NOMO-1 (cell line): ENCODE measurements around the gene IGFBP5.

Source experiments
- DNase-seq, 2 experiments: peaks; one replicate each; lab custom pipeline; 2025; ENCODE audit not compliant: unreplicated experiment in 2 of 2; lab: John Stamatoyannopoulos, UW

IGFBP5 gene

DNA sequence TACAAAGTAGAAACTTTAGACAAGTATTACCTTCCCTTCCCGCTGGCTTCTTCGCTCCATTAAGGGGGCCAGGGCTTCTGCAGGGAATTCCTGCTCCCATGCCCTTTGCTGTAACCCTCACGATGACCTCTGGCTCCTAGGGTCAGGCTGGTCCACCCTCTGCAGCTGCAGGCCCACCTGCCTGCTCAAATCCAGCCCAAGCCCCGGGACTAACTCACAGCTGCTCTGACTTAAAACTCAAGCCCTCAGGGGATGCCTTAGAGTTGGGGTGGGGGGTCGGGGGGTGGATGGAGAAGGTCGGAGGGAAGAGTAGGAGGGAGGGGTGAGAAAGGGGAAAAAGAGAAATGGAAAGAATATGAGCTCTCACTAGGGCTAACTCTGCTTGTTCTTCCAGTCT, 4.9 kb downstream of the IGFBP5 start:
- no peak for DNase-seq

DNA sequence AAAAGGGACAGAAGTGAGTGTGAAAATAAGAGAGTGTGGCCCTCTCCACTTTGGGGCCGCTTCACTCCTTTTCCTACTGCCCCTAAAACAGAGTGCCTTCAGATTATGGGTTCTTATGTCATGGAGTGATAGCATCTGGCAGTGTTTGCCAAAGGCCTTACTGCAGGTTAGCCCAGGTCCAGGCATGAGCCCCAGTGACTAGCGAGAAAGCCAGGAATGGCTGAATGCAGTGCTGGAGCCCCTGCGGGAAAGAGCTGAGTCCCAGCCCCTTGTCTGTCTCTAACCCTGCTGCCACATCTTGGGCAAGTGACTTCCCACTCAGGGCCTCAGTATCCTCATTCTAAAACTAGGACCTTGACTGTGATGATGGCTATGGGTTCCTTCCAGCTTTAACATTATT, 6.0 kb downstream of the IGFBP5 start:
- DNase-seq: no peak

DNA sequence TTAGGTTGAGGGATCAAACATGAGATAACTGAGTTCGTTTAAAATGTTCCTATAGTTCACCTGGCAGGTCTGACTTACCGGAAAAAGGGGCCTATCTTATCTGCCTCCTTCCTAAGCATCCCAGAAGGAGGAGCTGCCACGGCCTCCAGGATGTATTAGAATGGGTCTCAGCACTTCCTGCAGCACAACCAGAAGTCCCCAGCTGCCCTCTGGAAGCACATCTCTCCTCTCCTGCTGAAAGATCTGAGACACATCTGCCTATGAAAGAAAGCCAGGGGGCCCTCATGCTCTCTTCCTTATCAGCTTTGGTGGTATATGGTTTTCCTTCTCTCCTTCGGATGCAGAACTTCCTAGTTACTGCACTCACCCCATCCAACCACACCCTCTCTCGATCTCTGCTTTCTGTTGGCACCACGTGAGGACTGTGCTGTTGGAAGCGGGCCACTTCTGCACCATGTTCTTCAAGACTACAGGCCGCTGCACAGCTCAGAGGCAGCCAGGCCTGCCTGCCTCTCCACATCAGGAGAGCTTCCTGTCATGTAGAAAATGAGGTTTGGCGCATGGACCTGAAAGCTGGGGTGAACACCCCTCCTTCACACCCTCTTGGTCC, 6.5 kb downstream of the IGFBP5 start:
- DNase-seq: no peak

DNA sequence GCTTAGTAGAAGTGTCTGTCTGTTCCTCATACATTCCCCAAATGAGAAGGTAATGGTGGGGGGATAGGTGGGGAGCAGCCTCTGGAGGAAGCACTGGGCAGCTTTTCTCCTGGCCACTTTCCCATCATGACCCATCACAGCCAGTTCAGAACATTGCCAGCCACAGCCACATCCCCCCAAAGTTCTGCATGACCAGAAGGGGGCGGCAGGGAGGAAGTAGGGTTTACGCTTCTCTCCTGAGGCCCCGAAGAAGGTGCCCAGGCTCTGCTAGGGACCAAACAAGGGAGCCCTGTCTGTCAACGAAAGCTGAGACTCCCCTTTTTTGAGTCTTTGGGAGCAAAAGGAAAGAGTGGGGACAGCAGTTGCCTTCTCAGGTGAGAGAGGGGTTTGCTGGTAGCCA, 7.7 kb downstream of the IGFBP5 start:
- peak in 1 of 2 experiments; percentile 10 for DNase-seq

DNA sequence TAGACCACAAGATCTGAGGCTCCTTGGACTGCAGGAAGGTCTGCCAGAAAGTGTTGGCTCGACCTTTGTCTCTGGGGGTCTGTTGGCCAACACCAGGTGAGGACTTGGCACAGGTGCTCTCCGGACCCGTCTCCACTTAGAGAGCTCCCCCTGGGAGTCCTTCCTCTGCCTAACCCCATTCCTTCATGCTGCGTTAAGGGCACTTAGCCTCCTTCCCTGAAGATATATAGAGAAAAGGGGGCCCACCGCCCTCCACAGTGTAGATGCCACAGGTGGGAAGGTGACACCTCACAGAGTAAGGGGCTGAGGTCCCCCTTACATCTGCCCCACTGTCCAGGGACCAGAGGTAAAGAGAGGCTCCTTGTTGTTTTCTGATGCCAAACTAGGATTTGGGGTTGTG, 8.2 kb downstream of the IGFBP5 start:
- DNase-seq: no peak

DNA sequence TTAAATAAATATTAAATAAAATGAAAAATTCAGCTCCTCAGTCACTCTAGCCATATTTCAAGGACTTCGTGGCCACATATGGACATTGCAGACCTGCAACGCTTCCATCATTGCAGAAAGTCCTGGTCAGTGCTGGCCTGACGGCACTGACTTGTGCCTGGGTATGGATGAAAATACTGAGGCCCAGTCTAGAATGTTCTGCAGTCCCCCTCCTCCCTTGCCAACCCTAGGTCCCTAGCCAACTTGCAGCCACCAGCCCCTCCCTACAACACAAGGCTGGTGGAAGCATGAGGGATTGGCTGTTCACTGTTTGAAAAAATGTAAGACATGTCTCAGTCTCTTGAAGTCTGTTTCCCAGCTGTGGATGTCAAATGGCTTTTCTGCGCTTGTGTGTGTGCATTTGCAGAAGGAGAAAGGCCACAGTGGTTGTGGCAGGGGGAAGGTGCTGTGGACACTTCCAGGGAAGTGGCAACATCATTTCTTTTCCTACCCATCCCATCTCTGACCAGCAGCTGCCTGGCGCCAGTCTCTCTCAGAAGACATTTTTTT, 9.9 kb downstream of the IGFBP5 start:
- no peak for DNase-seq

DNA sequence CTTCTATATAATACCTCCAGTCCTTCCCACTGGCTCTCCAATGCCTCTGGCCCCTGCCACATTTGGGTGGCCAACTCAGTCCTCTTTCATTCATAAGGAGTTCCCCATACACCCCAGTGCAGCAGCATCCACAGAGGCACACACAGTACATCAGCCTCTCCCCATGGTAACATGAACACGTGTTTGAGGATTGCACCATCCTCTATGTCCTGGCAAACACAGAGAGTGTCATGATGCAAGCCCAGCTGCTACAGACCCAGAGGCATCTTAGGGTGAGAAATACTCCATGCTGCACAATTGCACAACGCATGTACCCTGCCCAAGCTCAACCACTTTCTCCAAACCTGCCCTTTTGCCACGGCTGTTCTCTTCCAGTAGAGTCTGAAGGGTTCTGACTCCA, 11.5 kb downstream of the IGFBP5 start:
- DNase-seq: peak; percentile 76 to 91

DNA sequence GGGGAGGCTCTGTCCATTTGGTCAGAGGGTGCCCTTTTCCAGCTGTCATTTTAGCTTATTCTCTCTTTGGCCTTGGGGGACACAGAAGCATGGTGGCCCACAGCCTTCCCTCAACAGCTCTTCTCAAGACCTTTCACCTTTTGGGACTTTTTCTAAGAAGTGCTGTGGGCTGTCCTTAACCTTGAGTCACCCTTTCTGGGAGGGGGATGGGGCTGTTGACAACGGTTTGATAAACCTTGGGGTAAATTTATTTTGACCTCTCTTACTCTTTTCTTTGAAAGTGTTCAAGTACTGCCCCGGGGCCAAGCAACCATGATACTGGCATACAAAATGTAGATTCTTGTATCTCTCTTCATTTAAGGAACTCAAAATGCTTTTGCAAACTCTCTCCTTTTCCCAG, 13.7 kb downstream of the IGFBP5 start:
- DNase-seq: no peak

DNA sequence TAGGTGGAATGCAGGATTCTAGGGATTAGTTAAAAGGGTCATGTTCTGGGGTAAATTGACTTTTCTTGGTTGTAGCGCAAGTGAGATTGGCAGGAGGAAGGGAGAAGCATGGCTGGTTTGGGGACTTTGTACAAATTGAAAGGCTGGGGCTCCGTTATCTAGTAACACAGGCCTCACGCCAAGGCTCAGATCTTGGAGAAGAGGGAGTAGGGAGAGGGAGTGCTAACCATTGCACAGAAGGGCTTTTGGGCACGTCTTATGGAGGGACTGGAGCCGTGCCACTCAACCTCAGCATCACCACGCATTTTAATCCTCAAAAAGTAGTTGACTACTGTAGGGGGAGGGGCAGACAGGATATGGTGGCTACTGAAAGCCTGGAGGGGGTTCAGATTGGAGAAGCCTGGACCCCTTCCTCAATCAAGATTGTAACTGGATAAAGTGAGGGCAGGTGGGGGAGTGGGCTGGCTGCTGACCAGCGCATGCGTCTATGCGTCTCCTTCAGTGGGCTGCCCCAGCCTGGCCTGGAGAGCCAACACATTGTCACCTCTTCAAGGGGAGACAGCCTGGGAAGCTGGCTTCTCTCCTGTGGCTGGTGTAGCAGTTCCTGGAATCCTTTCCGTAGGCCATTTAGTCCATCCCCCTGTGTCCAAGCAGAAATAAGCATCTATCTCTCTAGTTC, 14.3 kb downstream of the IGFBP5 start:
- DNase-seq: no peak

DNA sequence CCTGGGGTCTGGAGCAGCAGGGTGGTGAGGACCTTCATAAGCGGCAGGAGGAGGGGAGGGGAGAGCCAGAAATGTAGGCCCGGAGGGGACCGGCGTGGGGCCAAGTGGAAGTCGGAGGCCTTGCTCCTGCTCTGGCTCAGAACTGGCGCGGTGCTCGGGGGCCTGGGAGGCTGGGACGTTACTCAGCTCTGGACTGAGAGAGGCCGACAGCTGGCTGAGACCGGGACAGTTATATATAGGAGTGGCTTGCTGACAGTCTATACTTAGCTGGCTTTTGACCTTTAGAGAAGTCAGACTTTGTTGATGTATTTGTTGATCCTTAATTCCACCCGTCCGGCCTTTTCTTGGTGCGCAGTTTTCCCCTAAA, 15.7 kb downstream of the IGFBP5 start:
- DNase-seq: no peak

DNA sequence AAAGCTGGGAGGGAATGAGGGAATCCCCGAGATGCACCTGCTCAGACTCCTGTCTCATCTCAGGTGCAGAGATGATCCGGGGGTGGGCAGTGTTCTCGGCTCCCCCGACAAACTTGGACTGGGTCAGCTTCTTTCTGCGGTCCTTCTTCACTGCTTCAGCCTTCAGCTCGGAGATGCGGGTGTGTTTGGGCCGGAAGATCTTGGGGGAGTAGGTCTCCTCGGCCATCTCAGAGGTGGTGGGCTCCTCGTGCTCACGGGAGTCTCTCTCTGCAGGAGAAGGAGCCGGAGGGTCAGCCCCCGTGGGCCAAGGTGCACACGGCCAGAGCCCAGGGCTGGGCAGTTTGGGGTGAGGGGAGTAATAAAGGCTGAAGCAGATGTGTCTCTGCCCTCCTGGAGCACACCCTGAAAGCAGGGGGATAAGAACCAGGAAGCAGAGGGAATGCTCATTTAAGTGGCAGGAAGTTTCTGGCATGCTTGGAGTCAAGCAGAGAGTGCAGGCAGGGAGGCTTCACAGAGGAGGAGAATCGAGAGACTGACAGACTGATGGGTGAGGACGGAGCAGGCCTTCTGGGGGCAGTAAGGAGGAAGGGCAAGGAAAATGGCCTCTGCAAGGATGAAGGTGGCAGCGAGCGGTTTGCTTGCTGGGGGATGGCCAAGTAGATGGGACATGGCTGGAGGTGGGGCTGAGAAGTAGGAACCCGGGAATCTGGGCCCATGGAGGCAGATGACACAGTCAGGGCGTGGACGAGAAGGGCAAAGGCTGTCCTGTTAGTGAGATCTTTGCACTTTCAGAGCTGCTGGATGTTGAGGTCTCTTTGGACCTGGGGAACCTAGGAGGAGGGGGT, 16.3 kb downstream of the IGFBP5 start:
- no peak for DNase-seq

DNA sequence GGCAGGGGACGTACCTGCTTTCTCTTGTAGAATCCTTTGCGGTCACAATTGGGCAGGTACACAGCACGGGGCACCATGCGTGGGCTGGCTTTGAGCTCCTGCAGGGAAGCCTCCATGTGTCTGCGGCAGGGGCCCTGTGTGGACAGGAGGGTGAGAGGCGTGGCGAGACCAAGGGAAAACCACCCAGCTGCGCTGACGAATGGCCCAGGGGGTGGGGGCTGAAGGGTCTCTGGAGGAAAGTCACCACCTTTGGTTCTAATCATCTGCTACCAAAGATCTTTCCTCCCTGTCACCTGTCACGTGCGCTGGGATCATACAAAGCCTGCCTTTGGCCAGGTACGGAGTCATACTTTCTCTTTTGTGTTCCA, 17.3 kb downstream of the IGFBP5 start:
- no peak for DNase-seq

DNA sequence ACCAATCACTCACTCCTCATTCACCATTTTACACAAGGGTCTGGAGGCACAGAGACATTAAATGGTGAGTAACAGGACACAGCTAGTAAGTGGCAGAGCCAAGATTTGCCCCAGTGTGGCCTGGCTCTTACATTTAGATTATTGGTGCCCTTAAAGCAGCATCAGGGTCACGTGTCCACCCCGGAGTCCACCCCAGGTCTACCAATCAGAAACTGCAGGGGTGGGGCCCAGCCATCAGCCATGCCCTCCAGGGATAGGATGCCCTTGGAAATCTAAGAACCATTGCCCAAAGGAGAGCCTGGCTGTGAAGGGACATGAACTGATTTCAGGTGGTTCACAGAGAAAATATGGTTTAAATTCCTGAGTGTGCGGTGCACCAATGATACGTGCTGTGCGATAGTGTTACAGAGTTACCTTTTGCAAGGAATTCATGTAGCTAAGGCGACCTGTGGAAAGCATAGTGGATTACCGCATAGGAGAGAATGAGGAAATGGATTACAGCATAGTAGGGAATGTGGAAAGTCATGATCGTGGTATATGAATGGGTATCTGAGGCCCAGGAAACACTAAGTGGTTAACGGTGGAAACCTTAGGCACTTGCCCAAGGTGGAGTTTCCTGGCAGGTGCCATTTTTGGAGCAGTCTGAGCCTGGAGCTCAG, 17.8 kb downstream of the IGFBP5 start:
- no peak for DNase-seq

DNA sequence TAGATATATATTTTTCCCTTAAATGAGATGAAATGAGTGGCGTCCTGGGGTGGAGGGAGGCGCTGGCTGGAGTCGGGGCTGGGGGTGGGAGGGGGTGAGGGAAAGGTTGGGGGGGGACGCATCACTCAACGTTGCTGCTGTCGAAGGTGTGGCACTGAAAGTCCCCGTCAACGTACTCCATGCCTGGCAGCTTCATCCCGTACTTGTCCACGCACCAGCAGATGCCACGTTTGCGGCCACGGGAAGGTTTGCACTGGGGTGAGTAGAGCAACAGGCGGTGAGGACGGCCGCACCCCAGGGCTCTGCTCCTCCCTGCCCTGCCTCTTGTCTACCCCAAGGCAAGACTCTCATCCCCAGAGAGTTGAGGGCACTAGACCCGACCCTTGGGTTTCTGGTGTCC, 18.7 kb downstream of the IGFBP5 start:
- DNase-seq: no peak

DNA sequence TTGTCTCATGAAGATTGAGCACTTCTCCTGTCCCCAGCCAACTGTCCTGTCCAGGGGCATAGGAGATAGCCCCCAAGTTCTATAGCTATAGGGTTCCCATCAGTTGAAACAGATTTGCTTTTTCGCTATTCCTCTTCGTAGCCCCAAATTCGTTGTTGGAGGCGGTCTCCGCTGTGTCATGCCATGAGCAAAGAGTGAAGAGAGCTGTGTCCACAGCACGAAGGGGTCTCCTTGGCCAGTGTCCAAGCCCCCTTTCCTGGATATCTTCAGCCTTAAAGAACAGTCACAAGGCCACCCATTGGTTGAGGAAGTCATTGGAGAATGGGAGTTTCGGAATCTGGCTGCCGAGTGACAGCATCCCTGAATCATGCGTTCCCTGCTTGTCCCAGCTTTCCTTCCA, 21.0 kb downstream of the IGFBP5 start:
- DNase-seq: no peak

DNA sequence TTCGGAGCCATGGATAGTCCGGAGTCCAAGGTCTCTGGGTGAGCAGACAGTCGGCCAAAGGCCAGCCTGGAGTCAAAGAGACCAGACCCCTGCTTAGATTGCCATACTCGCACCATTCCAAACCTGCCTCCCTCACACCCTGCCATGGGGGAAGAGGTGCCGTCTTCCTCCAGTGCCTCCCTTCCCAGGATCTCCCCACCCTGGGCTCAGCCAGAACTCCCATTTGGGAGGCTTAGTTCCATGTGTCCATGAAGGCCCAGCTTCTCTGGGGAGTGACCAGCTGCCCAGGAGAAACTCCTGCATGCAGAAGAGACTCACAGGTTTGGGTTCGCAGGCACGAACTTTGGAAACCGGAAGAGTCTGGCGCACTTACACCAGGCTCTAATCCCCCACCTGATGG, 21.7 kb downstream of the IGFBP5 start:
- DNase-seq: no peak

DNA sequence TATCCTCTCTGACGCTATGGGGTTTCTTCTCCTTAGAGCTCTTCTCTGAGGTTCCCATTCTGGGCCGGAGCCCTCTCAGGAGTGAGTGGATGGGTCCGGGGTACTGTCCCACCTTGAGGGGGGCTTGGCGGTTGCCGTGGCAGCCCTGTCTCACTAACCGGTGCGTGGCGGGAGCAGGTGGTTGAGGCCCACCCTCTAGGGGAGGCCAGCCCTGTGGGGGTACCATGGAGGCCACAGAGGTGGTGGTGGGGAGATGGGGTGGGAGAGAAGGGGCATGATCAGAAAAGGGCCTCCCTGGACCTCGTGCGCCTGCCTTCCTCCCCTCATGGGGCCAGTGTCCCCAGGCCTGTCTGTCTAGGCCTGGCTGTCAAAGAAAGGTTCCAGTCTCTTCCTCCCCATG, 22.3 kb downstream of the IGFBP5 start:
- no peak for DNase-seq

DNA sequence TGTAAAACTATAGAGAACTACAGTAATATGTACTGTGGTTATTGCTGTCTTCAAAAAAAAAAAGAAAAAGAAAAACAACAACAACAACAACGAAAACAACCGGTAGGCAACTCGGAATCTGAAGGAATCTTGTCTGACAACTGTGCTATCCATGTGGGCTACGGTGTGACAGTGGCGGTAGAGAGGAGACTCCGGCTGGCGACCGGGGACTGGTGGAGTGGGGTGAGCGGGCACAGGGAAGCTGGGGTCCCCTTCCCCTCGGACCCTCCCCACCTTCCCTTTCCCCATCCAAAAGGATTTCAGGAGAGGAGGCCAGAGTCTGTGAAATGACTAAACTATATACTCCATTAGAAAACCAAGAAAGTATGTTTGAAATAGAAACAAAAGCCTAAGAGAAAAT, 22.9 kb downstream of the IGFBP5 start:
- no peak for DNase-seq

DNA sequence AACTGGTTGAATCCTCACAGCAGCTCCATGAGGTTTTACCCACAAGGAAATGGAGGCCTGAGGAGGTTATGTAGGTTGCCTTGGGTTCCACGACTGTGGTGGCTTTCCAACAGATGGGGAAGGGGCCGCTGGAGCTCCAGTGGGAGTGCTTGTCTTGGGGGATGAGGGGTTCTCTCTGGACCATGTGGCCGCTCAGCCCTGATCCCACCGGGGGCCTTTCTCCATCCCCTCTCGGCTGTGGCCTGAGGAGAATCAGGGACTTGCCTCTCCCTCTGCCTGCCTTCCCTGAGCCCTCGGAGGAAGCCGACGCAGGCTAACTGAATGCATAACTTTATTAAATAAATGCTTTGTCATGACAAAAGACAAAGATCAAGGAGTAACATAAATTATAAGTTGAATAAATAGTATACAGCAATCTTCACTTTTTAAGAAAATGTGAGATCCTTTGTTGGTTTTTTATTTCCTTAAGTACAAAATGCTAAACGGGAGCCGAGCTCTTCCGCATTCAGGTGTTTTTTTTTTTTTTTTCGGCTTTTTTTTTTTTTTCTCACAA, 23.5 kb downstream of the IGFBP5 start:
- DNase-seq: no peak

DNA sequence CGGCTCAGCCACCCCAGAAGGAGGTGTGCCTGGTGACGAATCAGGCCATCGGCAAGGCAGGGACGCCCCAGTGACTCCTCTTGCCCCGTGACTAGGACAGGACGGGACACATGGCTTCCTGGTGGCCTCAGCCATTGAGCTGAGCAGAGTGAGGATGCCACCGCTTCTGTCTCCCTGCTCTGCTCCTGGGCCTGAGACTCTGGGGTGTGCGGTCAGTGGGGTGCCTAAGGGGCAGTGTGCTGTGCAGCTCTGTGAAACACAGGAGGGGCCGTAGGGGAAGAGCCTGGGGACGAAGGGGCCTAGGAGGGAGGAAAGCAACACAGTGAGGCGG, 24.3 kb downstream of the IGFBP5 start:
- no peak for DNase-seq
